H1 (cell line): Measurements from ENCODE around the gene MMP24OS.

Source experiments
- CHD2 ChIP-seq: IDR thresholded peaks from 2 replicates; pipeline ENCODE4 v1.6.1; 2012; ENCODE audit warnings: low read length, improper control_type of control experiment
- CTCF ChIP-seq, 3 experiments: IDR thresholded peaks; 1 replicate in 2 of 3; 2 replicates in 1 of 3; pipeline versions ENCODE4 v1.5.1 to v1.6.1; 2011; ENCODE audit warnings: low read length in 3 of 3, mild to moderate bottlenecking in 3 of 3, inconsistent platforms in 2 of 3, low read depth in 1 of 3, moderate library complexity in 1 of 3; ENCODE audit not compliant: insufficient read depth in 1 of 3; ENCODE audit errors: control extremely low read depth in 1 of 3
- EP300 ChIP-seq, 2 experiments: IDR thresholded peaks; 1 replicate in 1 of 2; 2 replicates in 1 of 2; pipeline ENCODE4 v1.6.1; 2011 to 2012; ENCODE audit warnings: low read depth in 2 of 2, low read length in 2 of 2, mild to moderate bottlenecking in 2 of 2, borderline replicate concordance in 1 of 2, inconsistent platforms in 1 of 2, moderate library complexity in 1 of 2
- EZH2 ChIP-seq: fragments of 200-600 bp; sonication (generic); IDR thresholded peaks from 2 replicates; pipeline ENCODE4 v1.7.1; 2012; ENCODE audit warnings: low read depth, mild to moderate bottlenecking, moderate library complexity, low read length, inconsistent platforms; ENCODE audit not compliant: severe bottlenecking
- FOSL1 ChIP-seq: IDR thresholded peaks from 2 replicates; pipeline ENCODE4 v1.6.1; 2011; ENCODE audit warnings: mild to moderate bottlenecking, low read depth, low read length, moderate library complexity; ENCODE audit not compliant: insufficient read depth
- GTF2F1 ChIP-seq: IDR thresholded peaks from 2 replicates; pipeline ENCODE4 v1.6.1; 2012; ENCODE audit warnings: low read depth, low read length, improper control_type of control experiment, borderline replicate concordance
- MAX ChIP-seq: IDR thresholded peaks from 2 replicates; pipeline ENCODE4 v1.6.1; 2012; ENCODE audit warnings: inconsistent platforms
- RNF2 ChIP-seq: fragments of 200-900, 300-1000 bp; sonication (generic); IDR thresholded peaks from 2 replicates; pipeline ENCODE4 v1.7.1; 2016; ENCODE audit warnings: borderline replicate concordance, low read depth, mild to moderate bottlenecking, antibody characterized with exemption, low read length; ENCODE audit not compliant: poor library complexity, severe bottlenecking; ENCODE audit errors: missing control alignments
- SP1 ChIP-seq: IDR thresholded peaks from 2 replicates; pipeline ENCODE4 v1.6.1; 2011; ENCODE audit warnings: low read depth, low read length
- TF ChIP-seq, protein P1 (sequence below): IDR thresholded peaks from 2 replicates; pipeline ENCODE4 v1.6.1; 2011; ENCODE audit warnings: low read length, improper control_type of control experiment

GRCh38 chr20:35238735-35239134, 39.2 kb downstream of the MMP24OS start:
- no peak for TF ChIP-seq FOSL1
- TF ChIP-seq, protein P1, sequence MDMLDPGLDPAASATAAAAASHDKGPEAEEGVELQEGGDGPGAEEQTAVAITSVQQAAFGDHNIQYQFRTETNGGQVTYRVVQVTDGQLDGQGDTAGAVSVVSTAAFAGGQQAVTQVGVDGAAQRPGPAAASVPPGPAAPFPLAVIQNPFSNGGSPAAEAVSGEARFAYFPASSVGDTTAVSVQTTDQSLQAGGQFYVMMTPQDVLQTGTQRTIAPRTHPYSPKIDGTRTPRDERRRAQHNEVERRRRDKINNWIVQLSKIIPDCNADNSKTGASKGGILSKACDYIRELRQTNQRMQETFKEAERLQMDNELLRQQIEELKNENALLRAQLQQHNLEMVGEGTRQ: no peak
- no peak for TF ChIP-seq EZH2
- TF ChIP-seq CTCF (IDR thresholded peaks at IDR 0.05; ENCODE audit: control extremely low read depth in 1 of 3, insufficient read depth in 1 of 3, low read depth in 1 of 3, low read length in 3 of 3): no peak
- no peak for TF ChIP-seq GTF2F1
- no peak for TF ChIP-seq MAX
- no peak for TF ChIP-seq SP1
- TF ChIP-seq EP300 (IDR thresholded peaks at IDR 0.05; ENCODE audit: borderline replicate concordance in 1 of 2, low read depth in 2 of 2, low read length in 2 of 2): no peak
- no peak for TF ChIP-seq RNF2
- TF ChIP-seq CHD2: no peak
